HEK293T (cell line): Measurements from ENCODE around the gene PLAGL2.
"Not testable (repeated sequence)": the region's sequence is repeated elsewhere in the genome, so short reads cannot be mapped to it uniquely, and the experiment has no call there.

Experiments used
- ARNT ChIP-seq: fragments of 450-650 bp; IDR thresholded peaks from 2 replicates; pipeline ENCODE4 v1.6.1; 2017; ENCODE audit warnings: mild to moderate bottlenecking
- BHLHE40 ChIP-seq: fragments of 450-650 bp; IDR thresholded peaks from 2 replicates; pipeline ENCODE4 v1.6.1; 2016; ENCODE audit warnings: mild to moderate bottlenecking, moderate library complexity, borderline replicate concordance
- ELF4 ChIP-seq: fragments of 450-650 bp; IDR thresholded peaks from 2 replicates; pipeline ENCODE4 v1.6.1; 2017; ENCODE audit warnings: antibody characterized with exemption
- FOXA1 ChIP-seq: fragments of 450-650 bp; IDR thresholded peaks from 2 replicates; pipeline ENCODE4 v1.6.1; 2016; ENCODE audit warnings: mild to moderate bottlenecking
- FOXK2 ChIP-seq: fragments of 450-650 bp; IDR thresholded peaks from 2 replicates; pipeline ENCODE4 v1.6.1; 2016; ENCODE audit warnings: mild to moderate bottlenecking
- FOXM1 ChIP-seq: fragments of 450-650 bp; IDR thresholded peaks from 2 replicates; pipeline ENCODE4 v1.6.1; 2017; ENCODE audit warnings: mild to moderate bottlenecking, borderline replicate concordance
- HDGF ChIP-seq: fragments of 450-650 bp; IDR thresholded peaks from 2 replicates; pipeline ENCODE4 v1.6.1; 2017; ENCODE audit warnings: antibody characterized with exemption, borderline replicate concordance
- L3MBTL2 ChIP-seq: fragments of 450-650 bp; conservative IDR thresholded peaks from 2 replicates; pipeline ENCODE4 v1.6.1; 2016; ENCODE audit warnings: mild to moderate bottlenecking
- LEF1 ChIP-seq: fragments of 450-650 bp; IDR thresholded peaks from 2 replicates; pipeline ENCODE4 v1.6.1; 2017; ENCODE audit warnings: mild to moderate bottlenecking, borderline replicate concordance
- NFRKB ChIP-seq: fragments of 450-650 bp; IDR thresholded peaks from 2 replicates; pipeline ENCODE4 v1.6.1; 2016; ENCODE audit warnings: mild to moderate bottlenecking, moderate library complexity
- SP1 ChIP-seq: fragments of 450-650 bp; IDR thresholded peaks from 2 replicates; pipeline ENCODE4 v1.6.1; 2017
- SUZ12 ChIP-seq: fragments of 450-650 bp; IDR thresholded peaks from 2 replicates; pipeline ENCODE4 v1.6.1; 2016; ENCODE audit warnings: mild to moderate bottlenecking
- TARDBP ChIP-seq: fragments of 450-650 bp; IDR thresholded peaks from 2 replicates; pipeline ENCODE4 v1.6.1; 2016
- TF ChIP-seq, protein P1 (sequence below): fragments of 450-650 bp; IDR thresholded peaks from 2 replicates; pipeline ENCODE4 v1.6.1; 2016

- TF ChIP-seq TARDBP, BHLHE40, HDGF, FOXM1, FOXK2, FOXA1, ELF4, L3MBTL2, LEF1, SUZ12, SP1, NFRKB, ARNT: not testable (repeated sequence)
- TF ChIP-seq, protein P1, sequence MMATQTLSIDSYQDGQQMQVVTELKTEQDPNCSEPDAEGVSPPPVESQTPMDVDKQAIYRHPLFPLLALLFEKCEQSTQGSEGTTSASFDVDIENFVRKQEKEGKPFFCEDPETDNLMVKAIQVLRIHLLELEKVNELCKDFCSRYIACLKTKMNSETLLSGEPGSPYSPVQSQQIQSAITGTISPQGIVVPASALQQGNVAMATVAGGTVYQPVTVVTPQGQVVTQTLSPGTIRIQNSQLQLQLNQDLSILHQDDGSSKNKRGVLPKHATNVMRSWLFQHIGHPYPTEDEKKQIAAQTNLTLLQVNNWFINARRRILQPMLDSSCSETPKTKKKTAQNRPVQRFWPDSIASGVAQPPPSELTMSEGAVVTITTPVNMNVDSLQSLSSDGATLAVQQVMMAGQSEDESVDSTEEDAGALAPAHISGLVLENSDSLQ = not testable (repeated sequence)
These were observed 14.2 kb downstream of the PLAGL2 start for GRCh38 chr20:32193336-32193735.
